Panc1 (cell line): ENCODE results near the gene RPL18. TPM values are rescaled to one million over a fixed set of nuclear protein-coding genes. Genes with fewer than 3 reads are reported as not detected.

Experiments
- ATAC-seq: fragments of 200-7000 bp; cut with Tn5 transposase; 2 replicates; pipeline ENCODE4 v1.9.1; 2020; ENCODE audit warnings: mild to moderate bottlenecking, moderate library complexity
- BruUV-seq: library from RNA; stranded (reverse); fragments of 400-500 nt; replicated peaks from 2 replicates; lab custom pipeline; 2021; lab: Mats Ljungman, UMichigan
- CTCF ChIA-PET: fragments of 300-600 bp; sonication (Branson Sonifier 250); formaldehyde crosslinking; loops from one replicate; lab custom pipeline; 2022; ENCODE audit warnings: antibody characterized with exemption; lab: Charles Lee
- POLR2A ChIA-PET: fragments of 300-600 bp; sonication (Branson Sonifier 250); formaldehyde crosslinking; loops from one replicate; lab custom pipeline; 2022; ENCODE audit warnings: antibody characterized with exemption; lab: Charles Lee
- DNase-seq: peaks from one replicate; pipeline ENCODE4 v3.0.0-alpha.2; 2010; ENCODE audit warnings: low read depth, low spot score
- H3K27ac ChIP-seq: 2 replicates; pipeline ENCODE4 v1.5.1; 2011; ENCODE audit warnings: mild to moderate bottlenecking, low read length, inconsistent platforms
- H3K27me3 ChIP-seq: fragments of 200-500 bp; sonication (Bioruptor generic); 2 replicates; pipeline ENCODE4 v1.6.0; 2014; ENCODE audit warnings: low read length, inconsistent platforms; ENCODE audit not compliant: control insufficient read depth, insufficient read depth
- H3K36me3 ChIP-seq: fragments of 200-500 bp; sonication (Bioruptor generic); 2 replicates; pipeline ENCODE4 v1.5.1; 2014; ENCODE audit warnings: inconsistent platforms, mild to moderate bottlenecking, low read length, moderate library complexity; ENCODE audit not compliant: control insufficient read depth, insufficient read depth
- H3K4me1 ChIP-seq: 2 replicates; pipeline ENCODE4 v1.5.1; 2011; ENCODE audit warnings: inconsistent platforms, mild to moderate bottlenecking, low read length, moderate library complexity; ENCODE audit not compliant: control insufficient read depth, insufficient read depth
- H3K4me3 ChIP-seq, 2 experiments: 2 replicates each; pipeline ENCODE4 v1.5.1; 2011 to 2012; ENCODE audit warnings: low read depth in 2 of 2, low read length in 2 of 2, mild to moderate bottlenecking in 2 of 2, inconsistent platforms in 1 of 2, moderate library complexity in 1 of 2
- H3K9me3 ChIP-seq: fragments of 200-500 bp; sonication (Bioruptor generic); 2 replicates; pipeline ENCODE4 v1.5.1; 2014; ENCODE audit warnings: low read depth, mild to moderate bottlenecking, inconsistent platforms, low read length, moderate library complexity; ENCODE audit not compliant: control insufficient read depth, insufficient read depth
- POLR2AphosphoS5 ChIP-seq: IDR thresholded peaks from 2 replicates; pipeline ENCODE4 v1.6.1; 2012; ENCODE audit warnings: mild to moderate bottlenecking, low read depth, low read length, moderate library complexity
- SIN3A ChIP-seq: IDR thresholded peaks from 2 replicates; pipeline ENCODE4 v1.6.1; 2012; ENCODE audit warnings: low read depth, mild to moderate bottlenecking, low read length, moderate library complexity, borderline replicate concordance; ENCODE audit not compliant: insufficient read depth
- TCF7L2 ChIP-seq: IDR thresholded peaks from 2 replicates; pipeline ENCODE4 v1.6.1; 2011; ENCODE audit warnings: mild to moderate bottlenecking, low read depth, low read length, inconsistent platforms
- in situ Hi-C: cut with HindIII; loops from 2 replicates; pipeline ENCODE4 v1.10.0; 2016; ENCODE audit warnings: low sequenced_read_pairs, low pct_unique_long_range_greater_than_20kb
- intact Hi-C: fragments of 100-400 bp; cut with micrococcal nuclease; formaldehyde crosslinking; loops from one replicate; pipeline ENCODE4 v1.10.0; 2022; ENCODE audit not compliant: unreplicated experiment
- total RNA-seq: library from RNA; stranded (reverse); gene quantifications from one replicate; pipeline ENCODE4 v1.2.1, GENCODE V29; 2021; ENCODE audit not compliant: unreplicated experiment
- TF ChIP-seq, protein P1 (sequence below), 2 experiments: IDR thresholded peaks; 2 replicates each; pipeline ENCODE4 v1.6.1; 2011 to 2012; ENCODE audit warnings: low read depth in 2 of 2, control low read depth in 1 of 2, low read length in 1 of 2, mild to moderate bottlenecking in 1 of 2, moderate library complexity in 1 of 2; ENCODE audit not compliant: insufficient read depth in 1 of 2
- TF ChIP-seq, protein P2 (sequence below): fragments of 450-650 bp; IDR thresholded peaks from 2 replicates; pipeline ENCODE4 v1.5.1; 2017; ENCODE audit warnings: mild to moderate bottlenecking

The RPL18 gene
- total RNA-seq, 1 experiment from 2014 or later = 670 TPM

DNA sequence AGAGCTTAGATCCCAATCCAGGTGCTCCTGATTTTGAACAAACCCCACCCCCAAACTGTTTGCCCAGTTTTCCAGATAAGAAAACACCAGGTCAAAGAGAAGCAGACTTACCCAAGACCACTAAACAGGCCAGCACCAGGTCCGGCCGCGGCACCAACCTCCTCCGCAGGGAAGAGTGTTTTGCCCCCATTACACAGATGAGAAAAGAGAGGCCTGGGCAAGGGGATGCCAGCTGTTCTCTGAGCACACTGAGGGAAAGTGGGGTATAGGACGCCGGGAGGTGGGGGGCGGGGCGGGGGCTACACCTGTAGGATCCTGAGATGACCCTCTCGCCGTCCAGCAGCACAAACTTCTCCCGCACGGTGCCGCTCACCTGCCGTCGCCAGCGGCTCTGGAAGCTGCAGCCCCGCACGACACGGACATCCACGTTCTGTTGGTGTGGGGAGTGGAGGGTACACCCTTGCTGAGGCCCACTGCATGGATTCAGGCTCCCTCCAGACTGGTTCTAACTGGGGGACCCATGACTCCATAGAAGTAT lies 9.3 kb downstream of the RPL18 start:
- H3K4me3 ChIP-seq = no peak overlapping the region
- ATAC-seq = no peak
- H3K27me3 ChIP-seq = no peaks in the 10 kb centered on the region
- TF ChIP-seq, protein P1, sequence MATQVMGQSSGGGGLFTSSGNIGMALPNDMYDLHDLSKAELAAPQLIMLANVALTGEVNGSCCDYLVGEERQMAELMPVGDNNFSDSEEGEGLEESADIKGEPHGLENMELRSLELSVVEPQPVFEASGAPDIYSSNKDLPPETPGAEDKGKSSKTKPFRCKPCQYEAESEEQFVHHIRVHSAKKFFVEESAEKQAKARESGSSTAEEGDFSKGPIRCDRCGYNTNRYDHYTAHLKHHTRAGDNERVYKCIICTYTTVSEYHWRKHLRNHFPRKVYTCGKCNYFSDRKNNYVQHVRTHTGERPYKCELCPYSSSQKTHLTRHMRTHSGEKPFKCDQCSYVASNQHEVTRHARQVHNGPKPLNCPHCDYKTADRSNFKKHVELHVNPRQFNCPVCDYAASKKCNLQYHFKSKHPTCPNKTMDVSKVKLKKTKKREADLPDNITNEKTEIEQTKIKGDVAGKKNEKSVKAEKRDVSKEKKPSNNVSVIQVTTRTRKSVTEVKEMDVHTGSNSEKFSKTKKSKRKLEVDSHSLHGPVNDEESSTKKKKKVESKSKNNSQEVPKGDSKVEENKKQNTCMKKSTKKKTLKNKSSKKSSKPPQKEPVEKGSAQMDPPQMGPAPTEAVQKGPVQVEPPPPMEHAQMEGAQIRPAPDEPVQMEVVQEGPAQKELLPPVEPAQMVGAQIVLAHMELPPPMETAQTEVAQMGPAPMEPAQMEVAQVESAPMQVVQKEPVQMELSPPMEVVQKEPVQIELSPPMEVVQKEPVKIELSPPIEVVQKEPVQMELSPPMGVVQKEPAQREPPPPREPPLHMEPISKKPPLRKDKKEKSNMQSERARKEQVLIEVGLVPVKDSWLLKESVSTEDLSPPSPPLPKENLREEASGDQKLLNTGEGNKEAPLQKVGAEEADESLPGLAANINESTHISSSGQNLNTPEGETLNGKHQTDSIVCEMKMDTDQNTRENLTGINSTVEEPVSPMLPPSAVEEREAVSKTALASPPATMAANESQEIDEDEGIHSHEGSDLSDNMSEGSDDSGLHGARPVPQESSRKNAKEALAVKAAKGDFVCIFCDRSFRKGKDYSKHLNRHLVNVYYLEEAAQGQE (IDR thresholded peaks at IDR 0.05; ENCODE audit: insufficient read depth in 1 of 2, low read depth in 2 of 2, low read length in 1 of 2) = no peak
- TF ChIP-seq, protein P2, sequence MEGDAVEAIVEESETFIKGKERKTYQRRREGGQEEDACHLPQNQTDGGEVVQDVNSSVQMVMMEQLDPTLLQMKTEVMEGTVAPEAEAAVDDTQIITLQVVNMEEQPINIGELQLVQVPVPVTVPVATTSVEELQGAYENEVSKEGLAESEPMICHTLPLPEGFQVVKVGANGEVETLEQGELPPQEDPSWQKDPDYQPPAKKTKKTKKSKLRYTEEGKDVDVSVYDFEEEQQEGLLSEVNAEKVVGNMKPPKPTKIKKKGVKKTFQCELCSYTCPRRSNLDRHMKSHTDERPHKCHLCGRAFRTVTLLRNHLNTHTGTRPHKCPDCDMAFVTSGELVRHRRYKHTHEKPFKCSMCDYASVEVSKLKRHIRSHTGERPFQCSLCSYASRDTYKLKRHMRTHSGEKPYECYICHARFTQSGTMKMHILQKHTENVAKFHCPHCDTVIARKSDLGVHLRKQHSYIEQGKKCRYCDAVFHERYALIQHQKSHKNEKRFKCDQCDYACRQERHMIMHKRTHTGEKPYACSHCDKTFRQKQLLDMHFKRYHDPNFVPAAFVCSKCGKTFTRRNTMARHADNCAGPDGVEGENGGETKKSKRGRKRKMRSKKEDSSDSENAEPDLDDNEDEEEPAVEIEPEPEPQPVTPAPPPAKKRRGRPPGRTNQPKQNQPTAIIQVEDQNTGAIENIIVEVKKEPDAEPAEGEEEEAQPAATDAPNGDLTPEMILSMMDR = no peak
- no peak for TF ChIP-seq SIN3A
- TF ChIP-seq POLR2AphosphoS5 = no peak
- no peak for TF ChIP-seq TCF7L2
- no TSS peak for BruUV-seq
- POLR2A ChIA-PET = interaction anchor here (1.1 kb wide), 1 partner anchor 10 kb away, joined by 3 read pairs; the partner anchor contains the start of genes RPL18 and SPHK2
- no peaks in the 10 kb centered on the region for H3K9me3 ChIP-seq
- intact Hi-C loops (no loop called here), in situ Hi-C loops (no loop called here)
- no peak for DNase-seq
- peaks cover 11% of the 10 kb centered on the region for H3K4me1 ChIP-seq
- no peak overlapping the region for H3K27ac ChIP-seq
- H3K36me3 ChIP-seq = no peaks in the 10 kb centered on the region
- CTCF ChIA-PET = interaction anchor here (0.7 to 0.9 kb wide), 2 partner anchors 104 to 164 kb away, joined by 5 to 7 read pairs; no protein-coding TSS in a partner anchor

DNA sequence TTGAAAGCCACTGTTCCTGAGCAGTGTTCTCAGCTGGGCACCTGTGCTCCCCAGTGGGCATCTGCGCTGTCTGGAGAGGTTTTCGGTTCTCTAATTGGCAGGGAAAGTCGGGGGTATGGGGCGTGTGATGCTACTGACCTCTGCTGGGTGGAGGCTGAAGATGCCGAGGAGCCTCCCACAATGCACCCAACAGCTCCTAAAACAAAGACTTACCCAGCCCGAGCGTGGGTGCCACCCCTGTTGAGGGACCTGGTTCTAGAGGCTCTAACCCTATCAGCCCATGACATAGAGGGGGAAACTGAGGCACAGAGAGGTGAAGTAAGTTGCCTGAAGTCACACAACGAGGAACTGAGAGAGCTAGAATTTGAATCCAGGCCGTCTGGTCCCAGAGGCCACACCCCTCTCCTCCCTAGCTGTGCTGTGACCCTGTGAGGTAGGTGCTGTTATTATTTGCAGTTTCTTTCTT lies 10.1 kb downstream of the RPL18 start:
- H3K9me3 ChIP-seq = no peaks in the 10 kb centered on the region
- H3K4me3 ChIP-seq = no peak overlapping the region
- in situ Hi-C loops (no loop called here), intact Hi-C loops (no loop called here)
- TF ChIP-seq SIN3A (no peak), TCF7L2 (no peak)
- TF ChIP-seq, protein P2 = peak; percentile 84
- no TSS peak for BruUV-seq
- peaks cover 4% of the 10 kb centered on the region; the same call in 1 of the 2 replicates for H3K4me1 ChIP-seq
- H3K27ac ChIP-seq = peak overlapping the region; percentile 54; the same call in 1 of the 2 replicates
- DNase-seq (no peak), ATAC-seq (peak; percentile 81)
- no peaks in the 10 kb centered on the region for H3K36me3 ChIP-seq
- CTCF ChIA-PET = interaction anchor here (0.7 to 0.9 kb wide), 3 partner anchors 21 to 164 kb away, joined by 5 to 9 read pairs (median 7); no protein-coding TSS in a partner anchor
- POLR2A ChIA-PET = interaction anchor here (0.6 to 1.1 kb wide), 2 partner anchors 10 to 104 kb away, joined by 3 to 8 read pairs; partner anchors contain the start of genes RPL18 and SPHK2
- no peaks in the 10 kb centered on the region for H3K27me3 ChIP-seq
